SK-N-MC (cell line): Measurements from ENCODE around the gene ETV6.

Source experiments
- EZH2 ChIP-seq: fragments of 200-600 bp; sonication (generic); IDR thresholded peaks from one replicate; pipeline ENCODE4 v1.6.1; 2017; ENCODE audit warnings: antibody characterized with exemption
- FOXP2 ChIP-seq: optimal IDR thresholded peaks from 2 replicates; pipeline ENCODE3; 2011; ENCODE audit warnings: mild to moderate bottlenecking, moderate library complexity; ENCODE audit not compliant: insufficient read depth; ENCODE audit errors: extremely low read length, control extremely low read depth
- POLR2AphosphoS5 ChIP-seq: IDR thresholded peaks from 2 replicates; pipeline ENCODE4 v1.6.1; 2012; ENCODE audit warnings: mild to moderate bottlenecking, low read depth, low read length, borderline replicate concordance

GRCh38 chr12:11891346-11891745 is 241.9 kb downstream of the ETV6 start:
- no peak for TF ChIP-seq EZH2
- no peak for TF ChIP-seq POLR2AphosphoS5
- no peak for TF ChIP-seq FOXP2
